NT2/D1 (cell line): ENCODE measurements around the gene GCC2.

Experiments
- SUZ12 ChIP-seq: IDR thresholded peaks from 2 replicates; pipeline ENCODE4 v1.6.1; 2011; ENCODE audit not compliant: insufficient read length, insufficient read depth; ENCODE audit errors: extremely low read depth
- ZNF274 ChIP-seq: IDR thresholded peaks from 2 replicates; pipeline ENCODE4 v1.6.1; 2011; ENCODE audit warnings: mild to moderate bottlenecking, low read depth, low read length

GRCh38 chr2:108541451-108541850, 92.4 kb downstream of the GCC2 start:
- TF ChIP-seq ZNF274 (no peak), SUZ12 (no peak)
